Mesendoderm (in vitro differentiated cells): Measurements from ENCODE around the gene LTN1.

Source experiments
- DNase-seq: peaks from one replicate; pipeline ENCODE4 v3.0.0; 2013
- H2AK5ac ChIP-seq: 2 replicates; pipeline ENCODE4 v1.6.1; 2013; ENCODE audit warnings: low read length, inconsistent platforms
- H2BK120ac ChIP-seq: 2 replicates; pipeline ENCODE4 v1.6.1; 2013; ENCODE audit warnings: low read depth, mild to moderate bottlenecking, low read length, moderate library complexity, mixed read lengths
- H2BK15ac ChIP-seq: replicated peaks from 2 replicates; pipeline ENCODE4 v1.6.1; 2013; ENCODE audit warnings: low read depth, mild to moderate bottlenecking, moderate library complexity
- H2BK5ac ChIP-seq: 2 replicates; pipeline ENCODE4 v1.6.1; 2013; ENCODE audit warnings: low read length, inconsistent platforms
- H3K18ac ChIP-seq: 2 replicates; pipeline ENCODE4 v1.6.1; 2013; ENCODE audit warnings: mild to moderate bottlenecking, low read length, mixed read lengths
- H3K23ac ChIP-seq: one replicate; pipeline ENCODE4 v1.6.1; 2013; ENCODE audit warnings: low read length
- H3K27ac ChIP-seq: 2 replicates; pipeline ENCODE4 v1.5.1; 2013; ENCODE audit warnings: low read depth, mild to moderate bottlenecking, inconsistent platforms, low read length, moderate library complexity
- H3K27me3 ChIP-seq: 2 replicates; pipeline ENCODE4 v1.6.1; 2013; ENCODE audit warnings: low read length, control low read depth, mild to moderate bottlenecking, inconsistent platforms; ENCODE audit not compliant: insufficient read depth, poor library complexity
- H3K36me3 ChIP-seq: 2 replicates; pipeline ENCODE4 v1.6.1; 2013; ENCODE audit warnings: low read length, inconsistent platforms; ENCODE audit not compliant: control insufficient read depth, insufficient read depth
- H3K4ac ChIP-seq: one replicate; pipeline ENCODE4 v1.6.1; 2013; ENCODE audit warnings: low read depth, mild to moderate bottlenecking, low read length, moderate library complexity
- H3K4me1 ChIP-seq: 2 replicates; pipeline ENCODE4 v1.6.1; 2013; ENCODE audit warnings: low read depth, low read length, inconsistent platforms; ENCODE audit not compliant: control insufficient read depth
- H3K4me2 ChIP-seq: 2 replicates; pipeline ENCODE4 v1.6.1; 2013; ENCODE audit warnings: low read length
- H3K4me3 ChIP-seq: 2 replicates; pipeline ENCODE4 v1.5.1; 2013; ENCODE audit warnings: mild to moderate bottlenecking, low read length
- H3K56ac ChIP-seq: one replicate; pipeline ENCODE4 v1.6.1; 2013; ENCODE audit warnings: low read length
- H3K79me1 ChIP-seq: 2 replicates; pipeline ENCODE4 v1.6.1; 2013; ENCODE audit warnings: low read length, inconsistent platforms
- H3K79me2 ChIP-seq: 2 replicates; pipeline ENCODE4 v1.6.1; 2013; ENCODE audit warnings: mild to moderate bottlenecking, low read length; ENCODE audit not compliant: control insufficient read depth, insufficient read depth
- H3K9ac ChIP-seq: 2 replicates; pipeline ENCODE4 v1.6.1; 2013; ENCODE audit warnings: low read length, inconsistent platforms
- H4K5ac ChIP-seq: one replicate; pipeline ENCODE4 v1.6.1; 2013; ENCODE audit warnings: low read length
- H4K8ac ChIP-seq: one replicate; pipeline ENCODE4 v1.6.1; 2013; ENCODE audit warnings: low read depth, mild to moderate bottlenecking, control low read depth, low read length, moderate library complexity
- WGBS: extraction: QIAGEN DNeasy Blood & Tissue Kit; methylation state at CpG from one replicate; pipeline ENCODE4 v1.1.7; 2013; ENCODE audit warnings: low lambda C conversion rate, missing lambda C conversion rate; ENCODE audit not compliant: insufficient coverage; ENCODE audit errors: extremely low coverage; 5-methylcytosine and 5-hydroxymethylcytosine counted together

Gene LTN1

DNA sequence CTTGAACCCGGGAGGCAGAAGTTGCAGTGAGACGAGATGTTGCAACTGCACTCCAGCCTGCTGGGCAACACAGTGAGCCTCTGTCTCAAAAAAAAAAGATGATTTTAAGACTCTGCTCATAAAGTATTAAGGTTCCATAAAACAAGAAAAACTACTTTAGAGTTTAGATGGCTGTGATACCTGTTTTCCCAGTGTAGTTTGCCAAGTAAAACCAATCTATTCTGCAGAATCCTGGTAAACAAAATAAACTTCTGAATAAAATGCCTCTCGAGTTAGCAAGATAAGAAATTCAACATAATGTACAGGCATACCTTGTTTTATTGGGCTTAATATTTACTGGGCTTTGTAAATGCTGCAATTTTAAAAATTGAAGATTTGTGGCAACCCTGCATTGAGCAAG is 30.8 kb downstream of the LTN1 start:
- no peak overlapping the region for H2AK5ac ChIP-seq
- H2BK5ac ChIP-seq = no peak overlapping the region
- no peak overlapping the region for H4K5ac ChIP-seq
- H3K79me2 ChIP-seq = no peaks in the 10 kb centered on the region
- H3K9ac ChIP-seq = no peak overlapping the region
- H3K56ac ChIP-seq = no peak overlapping the region
- H3K4me2 ChIP-seq = no peak overlapping the region
- H3K27me3 ChIP-seq = no peaks in the 10 kb centered on the region
- H3K4ac ChIP-seq = no peak overlapping the region
- H4K8ac ChIP-seq = no peak overlapping the region
- no peaks in the 10 kb centered on the region for H3K79me1 ChIP-seq
- no peak overlapping the region for H2BK120ac ChIP-seq
- no peaks in the 10 kb centered on the region for H3K36me3 ChIP-seq
- no peak overlapping the region for H3K4me3 ChIP-seq
- H2BK15ac ChIP-seq = no peak overlapping the region
- no CpG with 5 or more reads among the region's 3 CpGs for WGBS
- H3K23ac ChIP-seq = no peak overlapping the region
- H3K4me1 ChIP-seq = no peaks in the 10 kb centered on the region
- DNase-seq = no peak
- H3K27ac ChIP-seq = no peak overlapping the region
- H3K18ac ChIP-seq = no peak overlapping the region

DNA sequence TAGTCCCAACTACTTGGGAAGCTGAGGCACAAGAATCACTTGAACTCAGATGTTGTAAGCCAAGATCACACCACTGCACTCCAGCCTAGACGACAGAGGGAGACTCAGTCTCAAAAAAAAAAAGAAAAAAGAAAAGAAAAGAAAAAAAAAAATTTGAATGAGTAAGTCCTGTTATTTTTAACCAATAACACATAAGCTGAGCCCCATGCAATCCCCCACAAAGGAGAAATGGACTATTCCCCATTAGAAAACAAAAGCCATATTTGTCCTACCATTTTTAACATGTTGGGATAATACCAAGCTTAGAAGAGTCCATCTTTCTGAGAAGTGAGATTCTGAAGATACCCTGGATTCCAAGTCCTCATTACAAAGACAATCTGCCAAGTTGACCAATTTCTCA is 32.4 kb downstream of the LTN1 start:
- Histone ChIP-seq H2AK5ac (no peak overlapping the region), H3K4me1 (no peaks in the 10 kb centered on the region), H3K36me3 (no peaks in the 10 kb centered on the region), H4K8ac (no peak overlapping the region), H3K79me1 (no peaks in the 10 kb centered on the region), H3K4me3 (no peak overlapping the region), H4K5ac (no peak overlapping the region), H3K4ac (no peak overlapping the region), H3K9ac (no peak overlapping the region), H2BK120ac (no peak overlapping the region), H3K27me3 (no peaks in the 10 kb centered on the region), H2BK15ac (no peak overlapping the region), H3K27ac (no peak overlapping the region), H3K18ac (no peak overlapping the region), H3K23ac (no peak overlapping the region), H3K56ac (no peak overlapping the region), H3K4me2 (no peak overlapping the region), H2BK5ac (no peak overlapping the region), H3K79me2 (no peaks in the 10 kb centered on the region)
- WGBS = no CpG with 5 or more reads among the region's 1 CpG
- DNase-seq = no peak

- Histone ChIP-seq H4K5ac (no peak overlapping the region), H2BK5ac (no peak overlapping the region), H3K79me2 (no peaks in the 10 kb centered on the region), H3K56ac (no peak overlapping the region), H3K36me3 (no peaks in the 10 kb centered on the region), H3K79me1 (no peaks in the 10 kb centered on the region), H2AK5ac (no peak overlapping the region), H3K18ac (no peak overlapping the region), H3K23ac (no peak overlapping the region), H3K27ac (no peak overlapping the region), H2BK120ac (no peak overlapping the region), H3K4ac (no peak overlapping the region), H4K8ac (no peak overlapping the region), H3K4me3 (no peak overlapping the region), H2BK15ac (no peak overlapping the region), H3K4me2 (no peak overlapping the region), H3K27me3 (no peaks in the 10 kb centered on the region), H3K9ac (no peak overlapping the region), H3K4me1 (no peaks in the 10 kb centered on the region)
- WGBS = no CpG with 5 or more reads among the region's 7 CpGs
- no peak for DNase-seq
Observed at GRCh38 chr21:28959367-28960099, 33.1 kb downstream of the LTN1 start.

DNA sequence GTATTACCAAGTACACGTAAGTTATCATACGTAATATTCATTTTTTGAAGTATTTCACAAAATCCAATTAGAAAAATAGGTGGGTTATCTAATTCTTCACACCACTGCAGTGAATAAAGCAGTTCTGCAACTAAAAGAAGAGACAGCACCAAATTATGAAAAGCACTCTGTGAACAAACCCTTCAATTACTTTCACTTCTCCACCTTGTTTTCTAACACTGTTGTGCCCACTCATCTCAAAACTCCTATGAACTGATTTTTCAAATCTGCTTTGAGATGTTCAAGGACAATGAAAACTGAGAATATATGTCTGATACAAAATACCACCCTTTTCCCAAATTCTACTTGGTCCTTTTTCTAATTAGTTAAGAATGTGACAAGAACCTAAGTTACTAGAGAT is 39.4 kb downstream of the LTN1 start:
- Histone ChIP-seq H3K36me3 (no peaks in the 10 kb centered on the region), H2BK5ac (no peak overlapping the region), H3K4me2 (no peak overlapping the region), H2BK120ac (no peak overlapping the region), H3K23ac (no peak overlapping the region), H3K4me1 (no peaks in the 10 kb centered on the region), H3K4me3 (no peak overlapping the region), H3K27ac (no peak overlapping the region), H3K9ac (no peak overlapping the region), H4K5ac (no peak overlapping the region), H2AK5ac (no peak overlapping the region), H2BK15ac (no peak overlapping the region), H3K4ac (no peak overlapping the region), H3K27me3 (no peaks in the 10 kb centered on the region), H3K79me2 (no peaks in the 10 kb centered on the region), H3K18ac (no peak overlapping the region), H3K79me1 (no peaks in the 10 kb centered on the region), H4K8ac (no peak overlapping the region), H3K56ac (no peak overlapping the region)
- WGBS = no CpG with 5 or more reads among the region's 2 CpGs
- DNase-seq = no peak

- Histone ChIP-seq H4K8ac (no peak overlapping the region), H3K36me3 (no peaks in the 10 kb centered on the region)
- no CpG with 5 or more reads among the region's 1 CpG for WGBS
Observed at GRCh38 chr21:28952686-28953085, 40.0 kb downstream of the LTN1 start.

GRCh38 chr21:28949318-28949717 is 43.4 kb downstream of the LTN1 start:
- no peak overlapping the region for H4K8ac ChIP-seq
- H3K4me2 ChIP-seq = no peak overlapping the region
- no peak overlapping the region for H2BK5ac ChIP-seq
- no peaks in the 10 kb centered on the region for H3K4me1 ChIP-seq
- WGBS = no CpG with 5 or more reads among the region's 2 CpGs
- H4K5ac ChIP-seq = no peak overlapping the region
- H3K18ac ChIP-seq = no peak overlapping the region
- H3K4me3 ChIP-seq = no peak overlapping the region
- no peak for DNase-seq
- H3K36me3 ChIP-seq = no peaks in the 10 kb centered on the region
- H3K79me2 ChIP-seq = no peaks in the 10 kb centered on the region
- H3K23ac ChIP-seq = no peak overlapping the region
- no peaks in the 10 kb centered on the region for H3K79me1 ChIP-seq
- H2BK120ac ChIP-seq = no peak overlapping the region
- H2AK5ac ChIP-seq = no peak overlapping the region
- H2BK15ac ChIP-seq = no peak overlapping the region
- no peak overlapping the region for H3K27ac ChIP-seq
- H3K56ac ChIP-seq = no peak overlapping the region
- no peaks in the 10 kb centered on the region for H3K27me3 ChIP-seq
- no peak overlapping the region for H3K4ac ChIP-seq
- H3K9ac ChIP-seq = no peak overlapping the region

More at GRCh38 chr21:28952686-28953085, 40.0 kb downstream of the LTN1 start:
- Histone ChIP-seq H3K18ac (no peak overlapping the region), H2BK5ac (no peak overlapping the region), H3K79me2 (no peaks in the 10 kb centered on the region), H4K5ac (no peak overlapping the region), H3K27me3 (no peaks in the 10 kb centered on the region), H2BK15ac (no peak overlapping the region), H3K79me1 (no peaks in the 10 kb centered on the region), H3K23ac (no peak overlapping the region), H3K4ac (no peak overlapping the region), H3K27ac (no peak overlapping the region), H3K9ac (no peak overlapping the region), H2AK5ac (no peak overlapping the region), H3K56ac (no peak overlapping the region), H2BK120ac (no peak overlapping the region), H3K4me2 (no peak overlapping the region), H3K4me3 (no peak overlapping the region), H3K4me1 (no peaks in the 10 kb centered on the region)
- DNase-seq = no peak
